CD4-positive, alpha-beta T cell treated with Interleukin-10 for 1 hour (primary cell): Measurements from ENCODE around the gene GGN.
"Not testable (repeated sequence)": the region's sequence is repeated elsewhere in the genome, so short reads cannot be mapped to it uniquely, and the experiment has no call there.

ENCODE experiments used
- DNase-seq: peaks from one replicate; pipeline ENCODE4 v3.0.0-alpha.2; 2020

Gene GGN

DNA sequence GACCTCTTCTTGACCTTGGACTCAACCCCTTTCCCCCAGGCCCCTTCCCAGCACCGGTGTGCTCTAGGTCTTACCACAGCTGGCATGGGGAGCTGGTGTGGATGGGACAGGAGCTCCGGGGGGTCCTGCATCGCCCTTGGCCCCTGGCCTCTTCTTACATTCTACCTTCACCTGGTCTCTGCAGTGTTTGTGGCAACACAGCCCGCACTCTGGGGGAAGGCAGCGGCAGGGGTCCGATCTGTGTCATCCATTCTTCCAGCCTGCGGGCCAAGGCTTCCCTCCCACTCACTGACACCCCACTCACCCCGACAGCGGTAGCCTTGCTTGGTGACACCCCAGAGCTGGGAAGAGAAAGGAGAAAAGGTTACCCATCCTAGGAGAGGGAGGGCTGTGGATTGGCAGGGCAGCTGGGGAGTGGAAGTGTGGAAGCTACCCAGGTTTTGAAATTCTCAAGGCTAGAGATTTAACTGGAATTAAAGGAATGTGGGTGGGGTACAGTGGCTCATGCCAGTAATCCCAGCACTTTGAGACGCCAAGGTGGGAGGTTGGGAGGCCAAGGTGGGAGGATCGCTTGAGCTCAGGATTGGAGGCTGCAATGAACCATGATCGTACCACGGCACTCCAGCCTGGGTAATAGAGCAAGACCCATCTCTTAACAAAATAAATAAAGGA lies 23.3 kb upstream of the GGN start:
- DNase-seq = no peak

DNA sequence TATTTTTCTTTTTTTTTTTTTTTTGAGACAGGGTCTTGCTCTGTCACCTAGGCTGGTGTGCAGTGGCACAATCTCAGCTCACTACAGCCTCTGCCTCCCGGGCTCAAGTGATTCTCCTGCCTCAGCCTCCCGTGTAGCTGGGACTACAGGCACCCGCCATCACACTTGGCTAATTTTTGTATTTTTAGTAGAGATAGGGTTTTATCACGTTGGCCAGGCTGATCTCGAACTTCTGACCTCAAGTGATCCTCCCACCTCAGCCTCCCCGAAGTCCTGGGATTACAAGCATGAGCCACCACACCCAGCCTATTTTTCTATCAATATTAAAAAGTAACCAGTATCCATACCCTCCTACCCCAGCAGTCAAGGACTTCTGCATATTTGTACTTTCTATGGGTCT lies 22.6 kb upstream of the GGN start:
- not testable (repeated sequence) for DNase-seq

DNA sequence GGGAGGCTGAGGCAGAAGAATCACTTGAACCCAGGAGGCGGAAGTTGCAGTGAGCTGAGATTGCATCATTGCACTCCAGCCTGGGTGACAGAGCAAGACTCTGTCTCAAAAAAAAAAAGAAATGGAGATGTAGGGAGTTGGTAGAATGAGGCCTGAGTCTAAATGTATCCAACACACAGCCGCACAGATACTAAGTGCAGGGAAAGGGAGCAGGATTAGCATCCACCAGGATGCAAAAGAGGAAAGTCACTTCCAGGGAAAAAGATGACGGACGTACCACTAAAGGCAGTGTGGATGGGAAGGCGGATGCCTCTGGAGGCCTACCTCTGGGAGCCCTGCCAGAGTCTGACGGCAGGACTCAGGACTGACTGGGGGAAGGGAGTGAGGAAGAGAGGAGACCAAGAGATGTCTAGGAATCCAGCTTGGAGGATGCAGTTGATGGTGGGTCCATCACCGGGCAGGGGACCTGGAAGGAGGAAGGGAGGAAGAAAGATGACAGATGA lies 21.8 kb upstream of the GGN start:
- DNase-seq = no peak

DNA sequence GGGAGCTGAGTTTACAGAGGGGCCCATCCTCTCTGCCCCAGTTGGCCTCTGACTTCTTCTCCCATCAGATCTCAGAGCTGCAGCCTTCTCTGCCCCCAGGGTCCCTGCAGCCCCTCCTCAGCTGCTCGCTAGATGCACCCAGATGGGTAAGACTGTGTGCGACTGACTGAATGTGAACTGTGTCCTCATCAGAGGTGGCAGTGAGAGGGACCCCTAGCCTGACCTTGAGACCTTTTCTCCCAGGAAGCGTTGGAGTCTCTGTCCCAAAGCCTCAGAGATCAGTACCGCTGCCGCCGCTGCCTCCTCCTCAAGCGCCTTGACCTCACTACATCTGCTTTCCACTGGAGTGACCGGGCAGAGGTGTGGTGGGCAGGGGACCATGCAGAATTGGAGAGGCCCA lies 17.4 kb upstream of the GGN start:
- DNase-seq = no peak

- DNase-seq = no peak
These were observed 17.0 kb upstream of the GGN start for GRCh38 chr19:38404858-38405257.

GRCh38 chr19:38402967-38403674 lies 15.3 kb upstream of the GGN start, which contains the start of gene FAM98C:
Gene FAM98C (plus strand): TSS chr19:38403093. CDS start chr19:38403154, 61 bp downstream.
- peak; percentile 98 for DNase-seq

DNA sequence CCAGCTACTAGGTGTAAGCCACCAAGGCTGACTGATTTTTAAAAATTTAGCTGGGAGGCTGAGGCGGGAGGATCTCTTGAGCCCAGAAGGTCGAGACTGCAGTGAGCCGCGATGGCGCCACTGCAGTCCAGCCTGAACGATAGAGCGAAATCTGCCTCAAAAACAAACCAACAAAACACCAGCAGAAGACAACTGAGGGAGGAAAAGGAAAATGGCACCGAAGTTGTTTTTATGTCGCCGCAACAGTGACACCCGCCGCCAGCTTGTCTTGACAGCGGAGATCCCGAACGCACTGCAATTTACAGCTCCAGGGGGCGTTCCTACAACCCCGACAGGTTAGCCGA lies 14.8 kb upstream of the GGN start:
- no peak for DNase-seq

DNA sequence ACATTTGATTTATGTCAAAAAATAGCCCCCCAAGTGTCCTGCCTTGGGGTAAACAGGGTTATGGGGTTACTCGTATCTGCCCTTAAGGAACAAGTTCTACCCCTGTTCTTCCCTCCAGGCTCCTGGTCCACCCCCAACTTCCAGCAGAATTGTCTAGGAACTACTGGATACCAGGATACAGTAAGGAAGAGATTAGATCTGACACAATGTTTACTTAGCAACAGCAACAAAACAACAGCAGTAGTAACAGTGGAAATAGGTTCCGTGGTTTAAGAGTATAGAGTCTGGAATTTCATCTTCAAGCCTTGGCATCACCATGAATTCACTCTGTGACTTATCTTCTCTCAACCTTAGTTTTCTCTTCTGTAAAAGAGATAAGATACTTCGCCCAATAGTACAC lies 13.3 kb upstream of the GGN start:
- DNase-seq = no peak

- no peak for DNase-seq
These were observed 12.5 kb upstream of the GGN start for GRCh38 chr19:38400361-38400760.

GRCh38 chr19:38399537-38399936 lies 11.7 kb upstream of the GGN start:
- DNase-seq = no peak

- no peak for DNase-seq
These were observed 11.2 kb upstream of the GGN start for GRCh38 chr19:38399081-38399480.

- DNase-seq = peak; percentile 35
These were observed 7.7 kb upstream of the GGN start for GRCh38 chr19:38395381-38396114.

- DNase-seq = peak; percentile 81
These were observed 6.7 kb upstream of the GGN start for GRCh38 chr19:38394488-38394887.

GRCh38 chr19:38392707-38393308 lies 5.0 kb upstream of the GGN start:
- no peak for DNase-seq

GRCh38 chr19:38391911-38392464 lies 4.2 kb upstream of the GGN start:
- no peak for DNase-seq

DNA sequence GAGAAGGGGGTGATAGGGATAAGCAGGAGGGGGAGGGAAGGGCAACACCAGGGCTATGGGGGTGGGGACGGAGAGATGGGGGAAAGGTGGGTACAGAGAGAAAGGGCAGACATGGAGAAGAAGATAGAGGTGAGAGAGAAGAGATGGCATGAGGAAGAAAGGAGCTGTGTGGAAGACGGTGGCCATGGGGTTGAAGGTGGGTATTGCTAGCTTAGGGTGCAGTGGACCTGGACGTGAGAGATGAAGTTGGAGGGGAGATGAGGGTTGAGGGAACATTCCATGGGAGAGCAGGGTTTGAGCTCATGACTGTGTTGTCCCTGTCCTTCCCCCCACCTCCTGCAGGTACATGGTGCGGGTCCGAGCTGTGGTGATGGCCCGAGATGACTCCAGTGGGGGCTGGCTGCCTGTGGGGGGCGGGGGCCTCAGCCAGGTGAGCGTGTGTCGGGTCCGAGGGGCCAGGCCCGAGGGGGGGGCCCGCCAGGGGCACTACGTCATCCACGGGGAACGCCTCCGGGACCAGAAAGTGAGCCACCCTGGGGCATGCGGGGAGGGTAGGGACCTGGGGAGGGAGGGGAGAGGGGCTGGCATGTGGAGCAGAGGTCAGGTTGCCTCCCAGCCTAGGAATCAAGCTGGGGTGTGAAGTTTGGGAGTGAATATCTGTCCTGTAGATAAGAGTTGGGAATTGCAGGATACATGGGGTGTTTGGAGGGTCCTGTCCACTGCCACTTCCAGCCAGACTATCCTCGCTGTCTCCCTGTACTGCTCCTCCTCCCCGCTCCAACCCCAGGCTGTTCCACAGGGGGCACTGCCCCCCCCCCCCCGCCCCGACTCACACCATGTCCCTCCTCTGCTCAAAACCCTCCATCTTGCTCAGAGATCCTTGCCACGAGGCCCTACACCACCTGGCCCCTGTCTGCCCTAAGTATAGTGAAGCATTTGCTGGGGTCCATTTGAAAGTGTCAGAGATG lies 2.4 kb upstream of the GGN start:
- DNase-seq = no peak

DNA sequence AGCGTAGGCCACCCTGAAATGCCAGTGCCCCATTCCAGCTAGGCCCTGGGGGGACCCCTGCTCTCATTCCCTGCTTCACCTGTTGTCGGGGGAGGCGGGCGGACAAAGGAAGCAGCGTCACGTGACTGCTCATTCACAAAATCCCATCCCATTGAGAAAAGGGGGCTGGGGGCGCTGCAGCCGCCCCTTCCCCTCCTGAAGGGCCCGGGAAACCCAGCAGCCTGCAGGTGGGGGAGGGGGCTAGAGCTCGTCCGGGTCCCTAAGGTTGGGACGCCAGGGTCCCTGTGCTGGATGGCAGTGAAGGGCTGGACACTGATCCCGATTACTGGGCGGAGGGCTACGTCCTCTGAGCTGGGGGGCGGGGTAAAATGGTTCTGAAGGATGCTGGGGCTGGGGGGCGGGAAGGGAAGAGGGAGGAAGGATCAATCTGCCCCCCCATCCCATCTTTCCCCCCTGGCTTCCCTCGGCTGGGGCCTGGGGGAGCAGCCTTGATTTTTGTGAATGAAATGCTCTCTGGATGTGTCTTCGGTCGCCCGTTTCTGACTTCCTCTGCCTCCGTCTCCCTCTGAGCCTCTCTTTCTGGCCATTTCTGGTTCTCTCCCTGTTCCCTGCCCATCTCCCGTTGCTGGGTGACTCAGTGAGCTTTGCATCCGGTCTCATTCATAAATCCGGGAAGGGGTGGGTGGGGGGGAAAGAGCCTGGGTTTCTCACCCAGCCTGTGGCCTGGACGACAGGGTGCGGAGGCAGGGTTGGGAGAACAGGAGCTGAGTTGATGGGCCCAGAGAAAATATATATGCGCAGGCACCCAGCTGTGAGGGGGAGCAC lies 1.5 kb upstream of the GGN start:
- no peak for DNase-seq

DNA sequence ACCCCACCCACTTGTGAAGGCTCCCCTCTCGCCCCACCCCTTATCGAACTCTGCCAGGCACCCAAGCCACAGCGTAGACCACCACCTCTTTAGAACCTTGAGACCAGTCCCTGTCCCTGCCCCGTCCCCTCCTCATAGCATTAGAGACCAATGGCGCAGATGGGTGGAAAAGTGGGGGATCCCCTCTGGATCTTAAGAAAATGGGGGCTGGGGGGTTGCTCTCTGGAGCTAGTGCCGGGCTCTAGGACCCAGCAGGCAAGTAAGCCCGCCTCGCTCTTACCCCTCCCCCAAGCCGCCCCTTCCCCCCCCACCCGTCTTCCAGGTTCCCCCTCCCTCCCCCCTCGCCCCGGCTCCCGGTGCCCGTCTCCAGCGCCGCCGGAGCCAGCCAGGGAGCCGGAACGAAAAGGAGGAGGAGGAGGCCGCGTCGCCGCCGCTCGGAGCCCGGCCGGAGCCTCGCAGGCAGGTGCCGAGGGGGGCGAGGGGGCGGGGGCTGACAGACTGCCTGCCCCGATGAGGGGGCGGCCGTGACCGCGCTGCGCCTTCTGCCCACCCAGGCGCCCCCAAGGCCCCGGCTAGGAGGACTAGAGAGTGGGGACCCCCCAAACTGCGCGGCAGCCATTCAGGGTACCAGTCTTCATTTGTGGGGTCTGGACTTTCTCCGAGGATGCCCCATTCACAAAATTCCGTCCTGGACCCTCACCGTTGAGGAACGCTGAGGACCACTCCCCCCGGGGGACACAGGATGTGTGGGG lies 691 bp upstream of the GGN start, which contains the start of gene SPRED3:
SPRED3 (plus strand) TSS at position 349 of the 752 bp plus-strand sequence. CDS start 1,606 bp downstream, outside the sequence.
- DNase-seq = no peak

- DNase-seq = no peak
These were observed 774 bp downstream of the GGN start for GRCh38 chr19:38386971-38387549.
